ENCODE data around the gene MDM2.

Gene MDM2

DNA sequence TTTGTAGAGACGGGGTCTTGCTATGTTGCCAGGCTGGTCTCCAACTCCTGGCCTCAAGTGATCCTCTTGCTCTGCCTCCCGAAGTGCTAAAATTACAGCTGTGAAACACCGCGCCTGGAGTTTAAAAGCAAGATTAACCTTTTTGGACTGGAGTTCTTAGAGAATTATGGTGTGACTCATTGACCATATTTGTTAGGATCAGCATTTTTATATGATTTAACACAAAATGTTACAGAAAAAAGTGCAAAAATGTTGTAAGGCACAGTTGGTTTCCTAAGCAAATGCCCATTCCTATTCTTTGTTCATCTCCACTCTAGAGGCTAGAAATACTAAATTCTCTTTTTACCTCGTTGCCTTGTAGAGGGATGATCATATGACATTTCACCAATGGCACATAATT lies 34.4 kb upstream of the MDM2 start:
- no peak for DNase-seq
- TF ChIP-seq GATA1 (IDR thresholded peaks at IDR 0.05; ENCODE audit: low read depth, low read length) (no peak), POLR2A (IDR thresholded peaks at IDR 0.05; ENCODE audit: low read length) (no peak)

DNA sequence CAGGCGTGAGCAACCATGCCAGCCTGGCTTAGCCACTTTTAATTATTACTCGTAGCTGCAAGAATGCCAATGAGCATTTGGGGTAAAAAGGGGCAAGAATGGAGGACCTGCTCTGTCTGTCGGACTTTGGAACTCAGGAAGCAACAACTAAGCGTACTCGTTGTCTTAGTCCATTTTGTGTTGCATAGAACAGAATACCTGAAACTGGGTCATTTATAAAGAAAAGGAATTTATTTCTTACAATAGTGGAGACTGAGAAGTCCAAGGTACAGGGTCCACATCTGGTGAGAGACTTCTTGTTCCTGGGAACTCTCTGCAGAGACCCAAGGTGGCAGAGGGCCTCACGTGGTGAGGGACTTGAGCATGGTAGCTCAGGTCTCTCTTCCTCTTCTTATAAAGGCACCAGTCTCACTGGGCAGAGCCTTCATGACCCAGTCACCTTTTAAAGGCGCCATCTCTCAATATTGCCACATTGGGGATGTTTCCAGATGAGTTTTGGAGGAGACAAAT lies 32.8 kb upstream of the MDM2 start:
- no peak for DNase-seq
- no peak for TF ChIP-seq GATA1 (IDR thresholded peaks at IDR 0.05; ENCODE audit: low read depth, low read length)
- TF ChIP-seq POLR2A (IDR thresholded peaks at IDR 0.05; ENCODE audit: low read length), result no peak

DNA sequence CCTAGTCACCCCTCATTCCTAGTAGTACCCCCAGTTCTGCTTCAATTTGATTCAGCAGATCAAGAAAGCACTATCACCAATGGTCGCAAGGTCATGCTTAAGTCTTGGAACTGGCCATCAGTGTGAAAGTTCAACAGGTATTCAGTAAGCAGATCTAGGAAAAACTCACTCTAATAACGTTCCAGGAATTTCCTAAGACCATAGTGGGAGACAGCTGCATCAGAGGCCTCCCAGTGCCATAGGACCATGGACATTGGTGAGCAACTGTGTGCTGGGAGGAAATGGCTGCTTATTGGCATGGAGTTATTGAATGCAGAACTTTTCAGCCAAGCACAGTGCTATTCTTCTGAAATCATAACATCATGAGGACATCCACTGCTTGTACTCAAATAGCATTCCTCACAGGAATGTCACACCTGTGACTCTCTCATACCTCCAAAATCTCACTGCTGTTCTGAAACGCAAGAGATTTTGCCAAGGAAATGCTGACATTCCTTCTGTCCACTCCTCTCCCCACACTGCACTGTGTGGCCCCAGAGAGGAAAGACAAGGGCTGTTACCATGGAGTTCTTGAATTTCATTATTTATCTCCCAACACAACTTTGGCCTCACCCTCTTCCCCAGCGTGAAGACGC lies 30.9 kb upstream of the MDM2 start:
- no peak for TF ChIP-seq POLR2A (IDR thresholded peaks at IDR 0.05; ENCODE audit: low read length)
- TF ChIP-seq GATA1 (IDR thresholded peaks at IDR 0.05; ENCODE audit: low read depth, low read length), result no peak
- no peak for DNase-seq

DNA sequence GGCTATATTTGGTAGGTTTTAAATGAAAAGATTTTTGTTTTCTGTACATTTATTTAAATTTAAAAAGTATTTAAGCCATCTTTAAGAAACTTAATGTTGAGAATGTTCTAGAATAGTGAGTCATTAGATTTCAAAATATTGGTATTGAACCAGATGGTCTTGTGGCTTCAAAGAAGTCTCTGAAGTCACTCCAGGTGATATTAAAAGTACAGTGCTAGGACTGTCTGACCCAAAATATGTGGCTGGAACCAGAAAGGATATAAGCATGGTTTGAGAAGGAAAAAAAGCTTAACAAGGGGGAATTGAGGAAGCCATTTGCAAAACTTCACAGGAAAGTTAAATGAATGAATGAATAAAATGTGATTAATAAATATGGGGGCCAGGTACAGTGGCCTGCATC lies 28.7 kb upstream of the MDM2 start:
- no peak for DNase-seq
- TF ChIP-seq POLR2A (IDR thresholded peaks at IDR 0.05; ENCODE audit: low read length) (no peak), GATA1 (IDR thresholded peaks at IDR 0.05; ENCODE audit: low read depth, low read length) (no peak)

DNA sequence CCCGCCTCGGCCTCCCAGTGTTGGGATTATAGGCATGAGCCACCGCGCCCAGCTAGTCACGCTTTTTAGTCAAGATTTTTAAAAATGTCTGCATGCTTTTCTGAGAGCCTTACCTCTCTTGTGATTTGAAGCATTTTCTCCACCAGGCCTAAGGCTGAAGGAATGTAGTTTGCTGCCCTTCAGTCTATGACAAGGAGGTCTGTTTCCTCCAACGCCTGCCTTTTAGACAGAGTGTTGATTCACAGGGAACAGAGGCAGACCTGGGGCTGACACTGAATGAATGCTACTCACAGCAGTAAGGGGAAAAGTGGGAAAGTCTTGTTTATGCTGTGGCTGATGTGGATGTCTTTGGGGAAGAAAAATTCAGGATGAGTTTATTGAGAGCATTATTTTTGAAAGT lies 27.2 kb upstream of the MDM2 start:
- no peak for DNase-seq

DNA sequence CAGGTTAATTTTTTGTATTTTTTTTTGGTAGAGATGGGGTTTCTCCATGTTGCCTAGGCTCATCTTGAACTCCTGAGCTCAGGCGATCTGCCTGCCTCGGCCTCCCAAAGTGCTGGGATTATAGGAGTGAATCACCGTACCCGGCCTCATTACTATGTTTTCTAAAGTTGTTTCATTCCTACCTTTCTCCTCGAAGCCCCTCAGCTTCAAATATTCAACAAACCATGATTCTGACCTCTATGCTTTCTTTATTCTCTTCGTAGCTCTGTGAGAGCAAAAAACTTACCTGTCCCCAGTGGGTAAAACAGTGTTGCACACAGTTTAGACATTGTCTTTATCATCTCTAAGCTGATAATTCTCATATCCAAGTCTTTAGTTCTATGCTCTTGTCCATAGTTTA lies 26.2 kb upstream of the MDM2 start:
- no peak for TF ChIP-seq GATA1 (IDR thresholded peaks at IDR 0.05; ENCODE audit: low read depth, low read length)
- TF ChIP-seq POLR2A (IDR thresholded peaks at IDR 0.05; ENCODE audit: low read length), result no peak
- no peak for DNase-seq

More for the DNA sequence above, 27.2 kb upstream of the MDM2 start:
- TF ChIP-seq GATA1 (IDR thresholded peaks at IDR 0.05; ENCODE audit: low read depth, low read length) (no peak), POLR2A (IDR thresholded peaks at IDR 0.05; ENCODE audit: low read length) (no peak)

DNA sequence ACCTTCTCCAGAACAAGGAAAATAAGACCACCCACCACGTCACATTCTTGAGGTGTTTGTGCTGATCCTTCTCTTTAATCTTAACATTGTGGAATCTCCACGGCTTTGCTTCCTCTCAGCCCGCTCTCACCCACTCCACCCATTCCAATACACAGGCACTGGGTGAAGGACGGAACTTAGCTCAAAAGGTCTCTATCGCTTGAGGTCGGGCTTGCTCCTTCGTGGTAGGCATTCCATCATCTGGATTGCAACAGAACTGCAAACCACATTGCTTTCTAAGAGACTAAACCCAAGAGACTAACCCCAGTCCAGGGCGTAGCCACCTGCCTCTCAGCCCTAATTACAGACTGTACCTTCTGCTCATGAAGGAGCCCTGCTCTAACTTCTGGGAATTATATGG lies 24.0 kb upstream of the MDM2 start:
- TF ChIP-seq GATA1 (IDR thresholded peaks at IDR 0.05; ENCODE audit: low read depth, low read length), result no peak
- TF ChIP-seq POLR2A (IDR thresholded peaks at IDR 0.05; ENCODE audit: low read length), result no peak
- no peak for DNase-seq

DNA sequence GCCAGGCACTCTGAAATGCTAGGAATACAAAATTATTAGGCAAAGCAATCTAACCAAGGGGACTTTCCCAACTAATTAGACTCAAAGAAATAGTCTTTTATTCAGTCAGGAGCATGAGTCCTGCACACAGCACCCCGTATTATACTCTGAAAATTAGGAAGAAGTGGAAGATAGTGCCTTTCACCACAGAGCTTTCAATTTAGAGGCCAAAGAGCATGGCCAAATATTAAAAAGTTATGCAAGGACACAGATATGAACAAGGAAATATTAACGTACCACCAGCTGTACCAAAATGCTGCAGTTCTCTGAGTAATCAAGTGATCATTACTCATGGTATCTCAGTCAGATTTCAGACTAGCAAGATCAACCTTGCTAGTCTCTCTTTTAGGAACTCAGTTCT lies 22.6 kb upstream of the MDM2 start:
- DNase-seq, result no peak
- TF ChIP-seq GATA1 (IDR thresholded peaks at IDR 0.05; ENCODE audit: low read depth, low read length) (no peak), POLR2A (IDR thresholded peaks at IDR 0.05; ENCODE audit: low read length) (no peak)

DNA sequence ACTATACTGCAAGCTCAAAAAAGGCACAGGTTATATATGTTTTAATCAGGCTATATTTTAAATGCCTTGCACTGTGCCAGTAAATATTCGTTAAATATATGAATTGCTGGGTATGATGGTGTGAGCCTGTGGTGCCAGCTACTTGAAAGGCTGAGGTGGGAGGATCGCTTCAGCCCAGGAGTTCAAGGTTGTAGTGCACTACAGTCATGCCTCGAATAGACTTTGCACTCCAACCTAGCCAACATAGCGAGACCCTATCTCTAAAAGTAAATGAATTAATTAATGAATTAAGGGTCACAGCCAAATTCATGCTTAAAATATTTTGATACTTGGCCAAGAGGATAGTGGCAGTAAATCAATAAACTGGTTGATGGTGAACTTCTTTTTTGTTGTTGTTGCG lies 22.2 kb upstream of the MDM2 start:
- DNase-seq, result no peak
- no peak for TF ChIP-seq POLR2A (IDR thresholded peaks at IDR 0.05; ENCODE audit: low read length)
- no peak for TF ChIP-seq GATA1 (IDR thresholded peaks at IDR 0.05; ENCODE audit: low read depth, low read length)

DNA sequence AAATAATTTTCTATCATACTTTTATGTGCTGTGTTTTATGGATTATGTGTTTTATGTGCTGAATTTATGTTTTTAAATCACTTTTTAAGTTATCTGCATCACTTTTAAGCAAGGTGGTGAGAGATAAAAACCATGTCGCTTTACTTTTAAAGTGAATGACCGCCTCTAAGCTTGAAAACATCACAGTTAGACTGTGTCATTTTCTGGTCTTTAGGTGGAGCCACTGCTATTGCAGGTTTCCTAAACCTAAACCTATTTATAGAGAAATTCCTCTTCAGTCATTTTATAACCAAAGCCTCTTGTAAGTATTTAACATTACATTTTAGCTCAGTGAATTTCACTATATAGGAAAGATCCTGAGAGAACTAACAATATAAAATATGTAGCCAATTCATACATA lies 21.0 kb upstream of the MDM2 start:
- DNase-seq, result peak; percentile 22 to 26

DNA sequence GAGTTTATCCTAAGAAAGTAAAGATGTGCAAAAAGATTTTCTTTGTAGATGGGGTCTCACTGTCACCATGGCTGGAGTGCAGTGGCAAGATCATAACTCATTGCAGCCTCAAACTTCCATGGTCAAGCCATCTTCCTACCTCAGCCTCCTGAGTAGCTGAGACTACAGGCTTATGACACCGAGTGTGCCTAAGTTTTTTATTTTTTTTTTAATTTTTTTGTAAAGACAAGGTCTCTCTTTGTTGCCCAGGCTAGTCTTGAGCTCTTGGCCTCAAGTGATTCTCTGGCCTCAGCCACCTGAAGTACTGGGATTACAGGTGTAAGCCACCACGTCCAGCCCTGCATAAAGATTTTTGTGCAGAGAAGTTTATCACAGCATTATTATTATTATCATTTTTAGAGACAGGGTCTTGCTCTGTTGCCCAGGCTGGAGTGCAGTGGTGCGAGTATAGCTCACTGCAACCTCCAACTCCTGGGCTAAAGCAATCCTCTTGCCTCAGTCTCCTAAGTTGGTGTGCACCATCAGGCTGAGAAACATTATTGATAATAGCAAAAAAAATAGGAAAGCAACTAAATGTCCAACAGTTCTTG lies 19.3 kb upstream of the MDM2 start:
- no peak for TF ChIP-seq GATA1 (IDR thresholded peaks at IDR 0.05; ENCODE audit: low read depth, low read length)
- TF ChIP-seq POLR2A (IDR thresholded peaks at IDR 0.05; ENCODE audit: low read length), result no peak
- no peak for DNase-seq

More for the DNA sequence above, 21.0 kb upstream of the MDM2 start:
- TF ChIP-seq POLR2A (IDR thresholded peaks at IDR 0.05; ENCODE audit: low read length), result no peak
- no peak for TF ChIP-seq GATA1 (IDR thresholded peaks at IDR 0.05; ENCODE audit: low read depth, low read length)

DNA sequence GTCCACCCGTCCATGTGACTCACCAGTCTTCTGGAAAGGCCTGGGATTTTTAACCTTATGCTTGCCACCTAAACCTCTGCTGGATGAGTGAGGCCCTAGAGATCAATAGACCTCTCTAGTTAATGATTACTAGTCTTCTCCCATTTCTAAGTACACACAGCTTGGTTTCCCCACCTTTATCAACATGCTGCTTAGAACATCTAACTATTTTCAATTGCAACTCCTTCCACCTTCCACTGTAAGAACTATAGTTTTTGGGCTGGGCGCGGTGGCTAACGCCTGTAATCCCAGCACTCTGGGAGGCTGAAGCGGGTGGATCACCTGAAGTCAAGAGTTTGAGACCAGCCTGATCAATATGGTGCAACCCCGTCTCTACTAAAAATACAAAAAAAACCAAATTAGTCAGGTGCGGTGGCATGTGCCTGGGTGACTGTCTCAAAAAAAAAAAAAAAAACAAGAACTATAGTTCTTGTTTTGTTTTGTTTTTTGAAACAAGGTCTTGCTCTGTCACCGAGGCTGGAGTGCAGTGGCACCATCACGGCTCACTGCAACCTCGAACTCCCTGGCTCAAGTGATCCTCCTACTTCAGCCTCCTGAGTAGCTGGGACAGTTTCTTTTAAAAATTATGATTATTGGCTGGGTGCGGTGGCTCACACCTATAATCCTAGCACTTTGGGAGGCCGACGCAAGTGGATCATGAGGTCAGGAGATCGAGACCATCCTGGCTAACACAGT lies 18.7 kb upstream of the MDM2 start:
- TF ChIP-seq POLR2A (IDR thresholded peaks at IDR 0.05; ENCODE audit: low read length) (no peak), GATA1 (IDR thresholded peaks at IDR 0.05; ENCODE audit: low read depth, low read length) (no peak)

DNA sequence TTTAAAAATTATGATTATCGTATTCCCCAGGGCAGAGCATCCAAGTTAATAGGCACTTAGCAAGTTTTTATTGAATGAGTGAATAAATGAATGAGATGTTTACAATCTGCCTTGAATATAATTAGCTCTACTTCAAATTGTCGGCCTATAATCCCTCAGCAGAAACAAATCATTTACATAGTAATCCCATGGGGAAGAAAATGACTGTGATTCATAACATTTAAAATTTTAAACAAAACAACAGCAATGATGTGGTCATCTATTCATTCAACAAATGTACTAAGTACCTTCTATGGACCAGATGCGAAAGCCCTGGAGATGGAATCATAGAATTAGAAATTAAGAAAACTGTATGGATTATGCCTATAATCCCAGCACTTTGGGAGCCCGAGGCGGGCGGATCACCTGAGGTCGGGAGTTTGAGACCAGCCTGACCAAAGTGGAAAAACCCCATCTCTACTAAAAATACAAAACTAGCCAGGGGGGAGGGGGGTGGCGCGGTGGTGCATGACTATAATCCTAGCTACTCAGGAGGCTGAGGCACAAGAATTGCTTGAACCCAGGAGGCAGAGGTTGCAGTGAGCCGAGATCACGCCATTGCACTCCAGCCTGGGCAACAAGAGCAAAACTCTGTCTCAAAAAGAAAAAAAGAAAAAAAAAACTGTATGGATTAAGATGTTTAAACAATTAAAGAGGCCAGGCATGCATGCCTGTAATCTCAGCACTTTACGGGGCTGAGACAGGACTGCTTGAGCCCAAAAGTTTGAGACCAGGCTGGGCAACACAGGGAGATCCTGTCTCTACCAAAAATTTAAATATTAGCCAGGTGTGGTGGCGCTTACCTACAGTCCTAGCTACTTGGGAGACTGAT lies 17.7 kb upstream of the MDM2 start:
- DNase-seq, result no peak
- TF ChIP-seq GATA1 (IDR thresholded peaks at IDR 0.05; ENCODE audit: low read depth, low read length) (no peak), POLR2A (IDR thresholded peaks at IDR 0.05; ENCODE audit: low read length) (no peak)

More for the DNA sequence above, 18.7 kb upstream of the MDM2 start:
- DNase-seq, result no peak

DNA sequence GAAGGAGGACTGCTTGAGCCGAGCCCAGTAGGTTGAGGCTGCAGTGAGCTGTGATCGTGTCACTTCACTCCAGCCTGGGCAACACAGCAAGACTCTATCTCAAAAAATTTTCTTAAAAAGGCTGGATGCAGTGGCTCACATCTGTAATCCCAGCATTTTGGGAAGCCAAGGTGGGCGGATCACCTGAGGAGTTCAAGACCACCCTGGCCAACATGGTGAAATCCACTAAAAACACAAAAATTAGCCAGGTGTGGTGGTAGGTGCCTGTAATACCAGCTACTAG lies 17.1 kb upstream of the MDM2 start:
- TF ChIP-seq GATA1 (IDR thresholded peaks at IDR 0.05; ENCODE audit: low read depth, low read length) (no peak), POLR2A (IDR thresholded peaks at IDR 0.05; ENCODE audit: low read length) (no peak)
- no peak for DNase-seq

Data from erythroblast (primary cell).